ENCODE measurements around the gene ADCY2.

Gene ADCY2

DNA sequence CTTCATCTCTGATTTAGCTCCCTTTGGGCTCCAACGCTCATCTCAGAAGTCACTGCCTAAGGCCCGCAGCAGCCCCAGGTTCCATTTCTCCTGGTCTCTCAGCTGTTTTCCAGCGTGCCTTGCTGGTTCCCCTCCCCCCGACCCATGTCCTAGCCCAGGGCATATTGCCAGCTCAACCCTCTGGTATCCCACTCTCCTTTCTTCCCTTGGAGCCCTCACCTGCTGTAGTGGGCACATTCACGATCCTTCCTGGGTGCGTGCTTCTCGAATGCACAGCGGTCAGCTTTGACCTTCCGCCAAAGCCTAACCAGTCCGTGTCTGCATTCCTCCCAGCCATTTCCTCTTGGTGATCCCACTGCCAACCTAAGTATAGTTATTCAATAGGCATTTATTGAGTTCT, 418.9 kb downstream of the ADCY2 start:
- in situ Hi-C loops (cut with HindIII; ENCODE audit: low sequenced_read_pairs), result no loop called here
- TF ChIP-seq, protein P1, sequence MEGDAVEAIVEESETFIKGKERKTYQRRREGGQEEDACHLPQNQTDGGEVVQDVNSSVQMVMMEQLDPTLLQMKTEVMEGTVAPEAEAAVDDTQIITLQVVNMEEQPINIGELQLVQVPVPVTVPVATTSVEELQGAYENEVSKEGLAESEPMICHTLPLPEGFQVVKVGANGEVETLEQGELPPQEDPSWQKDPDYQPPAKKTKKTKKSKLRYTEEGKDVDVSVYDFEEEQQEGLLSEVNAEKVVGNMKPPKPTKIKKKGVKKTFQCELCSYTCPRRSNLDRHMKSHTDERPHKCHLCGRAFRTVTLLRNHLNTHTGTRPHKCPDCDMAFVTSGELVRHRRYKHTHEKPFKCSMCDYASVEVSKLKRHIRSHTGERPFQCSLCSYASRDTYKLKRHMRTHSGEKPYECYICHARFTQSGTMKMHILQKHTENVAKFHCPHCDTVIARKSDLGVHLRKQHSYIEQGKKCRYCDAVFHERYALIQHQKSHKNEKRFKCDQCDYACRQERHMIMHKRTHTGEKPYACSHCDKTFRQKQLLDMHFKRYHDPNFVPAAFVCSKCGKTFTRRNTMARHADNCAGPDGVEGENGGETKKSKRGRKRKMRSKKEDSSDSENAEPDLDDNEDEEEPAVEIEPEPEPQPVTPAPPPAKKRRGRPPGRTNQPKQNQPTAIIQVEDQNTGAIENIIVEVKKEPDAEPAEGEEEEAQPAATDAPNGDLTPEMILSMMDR (IDR thresholded peaks at IDR 0.05; ENCODE audit: low read depth, low read length, missing control alignments), result no peak
- DNase-seq (ENCODE audit: low read depth), result no peak
- H3K4me3 ChIP-seq (ENCODE audit: low read depth, low read length), result no peak overlapping the region

DNA sequence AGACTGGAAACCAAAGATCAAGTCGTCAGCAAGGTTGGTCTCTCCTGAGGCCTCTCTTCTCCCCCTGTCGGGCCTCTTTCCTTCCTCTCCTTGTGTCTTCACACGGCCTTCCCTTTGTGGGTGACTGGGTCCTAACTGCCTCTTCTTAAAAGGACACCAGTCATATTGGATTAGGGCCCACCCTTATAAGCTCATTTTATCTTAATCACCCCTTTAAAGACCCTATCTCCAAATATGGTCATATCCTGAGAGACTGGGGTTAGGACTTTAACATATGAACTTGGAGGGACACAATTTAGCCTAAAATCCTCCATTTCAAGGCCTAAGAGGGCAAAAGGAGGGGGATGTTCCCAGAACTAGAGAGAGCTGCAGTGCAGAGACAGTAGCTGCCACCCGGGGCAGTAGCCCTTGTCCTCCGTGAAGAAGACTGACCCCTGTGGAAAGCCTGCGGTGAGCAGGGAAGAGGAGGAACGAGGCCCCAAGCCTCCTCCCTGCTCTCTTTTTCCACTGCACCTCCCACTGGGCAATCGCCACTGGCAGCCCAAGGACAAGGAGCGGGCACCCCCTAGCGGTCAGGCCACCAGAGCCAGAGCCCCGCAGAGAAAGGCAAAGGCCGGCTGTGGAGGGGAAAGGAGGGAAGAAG, 420.1 kb downstream of the ADCY2 start:
- peak; percentile 29 for DNase-seq (ENCODE audit: low read depth)
- no peak overlapping the region for H3K4me3 ChIP-seq (ENCODE audit: low read depth, low read length)
- TF ChIP-seq, protein P1 (IDR thresholded peaks at IDR 0.05; ENCODE audit: low read depth, low read length, missing control alignments), result peak; percentile 89
- in situ Hi-C loops (cut with HindIII; ENCODE audit: low sequenced_read_pairs), result no loop called here

DNA sequence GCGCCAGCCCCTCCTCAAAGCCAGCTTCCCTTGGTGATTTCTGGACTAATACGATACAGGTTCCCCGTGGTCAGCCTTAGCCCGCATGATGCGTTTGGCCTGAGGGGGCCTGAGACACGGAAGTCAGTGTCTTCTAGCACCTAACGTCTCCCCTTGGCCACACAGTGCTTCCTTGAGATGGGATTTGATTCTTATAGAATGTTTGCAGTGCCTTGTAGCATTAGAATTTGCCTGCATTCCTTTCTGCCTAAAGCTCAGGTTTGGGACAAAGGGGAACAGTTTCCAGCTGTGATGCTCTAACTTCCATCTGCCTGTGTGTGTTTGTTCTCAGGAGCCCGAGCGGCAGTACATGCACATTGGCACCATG, 420.6 kb downstream of the ADCY2 start:
- TF ChIP-seq, protein P1 (IDR thresholded peaks at IDR 0.05; ENCODE audit: low read depth, low read length, missing control alignments), result no peak
- no peak overlapping the region for H3K4me3 ChIP-seq (ENCODE audit: low read depth, low read length)
- no peak for DNase-seq (ENCODE audit: low read depth)
- in situ Hi-C loops (cut with HindIII; ENCODE audit: low sequenced_read_pairs), result no loop called here

DNA sequence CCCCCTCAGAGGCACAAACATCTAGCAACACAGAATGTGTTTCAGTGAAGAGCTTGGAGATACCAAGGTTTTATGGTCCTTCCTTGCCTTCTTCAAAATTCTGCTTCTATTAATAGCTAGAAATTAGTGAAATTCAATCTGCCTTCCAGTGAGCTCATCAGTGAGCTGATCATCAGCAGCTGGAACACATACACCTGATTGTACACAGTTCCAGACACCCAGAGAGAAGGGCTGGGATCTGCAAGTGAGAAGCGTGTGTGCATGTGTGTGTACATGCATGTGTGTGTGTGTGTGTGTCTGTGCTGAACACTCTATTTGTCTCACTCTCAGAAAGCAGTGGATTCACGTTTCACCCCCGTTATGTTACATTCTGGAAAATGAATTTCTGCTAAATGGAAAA, 426.5 kb downstream of the ADCY2 start:
- TF ChIP-seq, protein P1 (IDR thresholded peaks at IDR 0.05; ENCODE audit: low read depth, low read length, missing control alignments), result no peak
- no peak for DNase-seq (ENCODE audit: low read depth)

DNA sequence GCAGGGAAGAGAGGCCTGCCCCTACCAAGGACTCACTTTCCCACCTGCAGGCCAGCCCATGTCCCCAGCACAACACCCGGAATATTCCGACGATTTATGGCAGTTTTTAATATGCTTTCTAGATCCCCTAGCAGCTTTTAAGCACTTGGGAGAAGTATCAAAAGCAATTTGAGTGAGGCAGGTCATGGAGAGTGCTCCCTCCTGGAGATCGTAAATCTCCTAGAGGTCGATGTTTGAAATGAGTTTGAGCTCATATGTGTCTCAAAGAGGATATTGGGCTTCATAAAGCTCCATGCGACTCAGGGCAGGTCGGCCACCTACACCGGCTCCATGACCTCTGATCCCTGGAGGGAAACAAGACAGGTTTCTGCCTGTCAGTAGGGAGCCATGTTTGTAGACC, 427.7 kb downstream of the ADCY2 start:
- no peak for DNase-seq (ENCODE audit: low read depth)
- in situ Hi-C loops (cut with HindIII; ENCODE audit: low sequenced_read_pairs), result no loop called here
- TF ChIP-seq, protein P1 (IDR thresholded peaks at IDR 0.05; ENCODE audit: low read depth, low read length, missing control alignments), result no peak
- H3K4me3 ChIP-seq (ENCODE audit: low read depth, low read length), result no peak overlapping the region

More for the DNA sequence above, 426.5 kb downstream of the ADCY2 start:
- in situ Hi-C loops (cut with HindIII; ENCODE audit: low sequenced_read_pairs), result no loop called here
- H3K4me3 ChIP-seq (ENCODE audit: low read depth, low read length), result no peak overlapping the region

DNA sequence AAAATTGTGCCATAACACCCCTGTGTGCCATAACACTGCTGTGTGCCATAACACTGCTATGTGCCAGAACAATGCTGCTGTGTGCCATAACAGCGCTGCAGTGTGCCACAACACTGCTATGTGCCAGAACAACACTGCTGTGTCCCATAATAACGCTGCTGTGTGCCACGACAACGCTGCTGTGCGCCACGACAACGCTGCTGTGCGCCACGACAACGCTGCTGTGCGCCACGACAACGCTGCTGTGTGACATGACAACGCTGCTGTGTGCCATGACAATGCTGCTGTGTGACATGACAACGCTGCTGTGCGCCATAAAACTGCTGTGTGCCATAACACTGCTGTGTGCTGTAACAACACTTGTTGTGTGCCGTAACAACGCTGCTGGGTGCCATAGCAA, 429.1 kb downstream of the ADCY2 start:
- no peak overlapping the region for H3K4me3 ChIP-seq (ENCODE audit: low read depth, low read length)
- in situ Hi-C loops (cut with HindIII; ENCODE audit: low sequenced_read_pairs), result no loop called here
- DNase-seq (ENCODE audit: low read depth), result no peak
- TF ChIP-seq, protein P1 (IDR thresholded peaks at IDR 0.05; ENCODE audit: low read depth, low read length, missing control alignments), result no peak

All from astrocyte of the cerebellum (primary cell).